Umbilical cord (tissue), 2 donors: Measurements from ENCODE around the gene CT45A9. TPM values are rescaled to one million over a fixed set of nuclear protein-coding genes. Genes with fewer than 3 reads are reported as not detected.
"Not testable (repeated sequence)": the region's sequence is repeated elsewhere in the genome, so short reads cannot be mapped to it uniquely, and the experiment has no call there.

ENCODE experiments used
- DNase-seq: peaks from one replicate; pipeline ENCODE4 v3.0.0-alpha.2; 2015; ENCODE audit warnings: low spot score
- total RNA-seq: library from RNA; depleted of rRNA; stranded (reverse); fragments of >200 nt; gene quantifications from one replicate; pipeline ENCODE4 v1.2.3, GENCODE V29; 2014; ENCODE audit warnings: low replicate concordance; ENCODE audit not compliant: insufficient read depth

The CT45A9 gene, protein sequence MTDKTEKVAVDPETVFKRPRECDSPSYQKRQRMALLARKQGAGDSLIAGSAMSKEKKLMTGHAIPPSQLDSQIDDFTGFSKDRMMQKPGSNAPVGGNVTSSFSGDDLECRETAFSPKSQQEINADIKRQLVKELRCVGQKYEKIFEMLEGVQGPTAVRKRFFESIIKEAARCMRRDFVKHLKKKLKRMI
- not detected for total RNA-seq

- not testable (repeated sequence) for DNase-seq
Measured at GRCh38 chrX:135871712-135872111, at the start of gene CT45A9. Gene CT45A9 (minus strand): TSS chrX:135871812. CDS start chrX:135868061, 3,751 bp downstream.

DNA sequence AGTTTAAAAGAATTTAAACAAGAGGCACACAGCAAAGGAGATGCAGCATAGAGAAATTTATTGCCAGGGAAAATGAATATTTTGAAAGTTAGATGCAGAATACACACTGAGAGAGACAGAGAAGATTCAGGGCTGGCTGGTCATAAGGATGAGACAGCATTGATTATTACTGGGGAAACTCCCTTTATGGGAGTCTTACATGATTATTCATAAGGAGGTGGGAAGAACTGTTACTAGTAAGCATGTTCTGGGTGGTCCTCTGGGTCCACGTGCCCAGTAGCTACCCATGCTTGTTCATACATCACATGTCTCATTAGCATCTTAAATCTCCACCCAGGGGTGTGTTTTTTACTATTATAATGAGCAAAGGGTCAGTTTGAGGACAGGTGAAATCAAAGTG, 48.9 kb upstream of the CT45A9 start:
- DNase-seq, result not testable (repeated sequence)

DNA sequence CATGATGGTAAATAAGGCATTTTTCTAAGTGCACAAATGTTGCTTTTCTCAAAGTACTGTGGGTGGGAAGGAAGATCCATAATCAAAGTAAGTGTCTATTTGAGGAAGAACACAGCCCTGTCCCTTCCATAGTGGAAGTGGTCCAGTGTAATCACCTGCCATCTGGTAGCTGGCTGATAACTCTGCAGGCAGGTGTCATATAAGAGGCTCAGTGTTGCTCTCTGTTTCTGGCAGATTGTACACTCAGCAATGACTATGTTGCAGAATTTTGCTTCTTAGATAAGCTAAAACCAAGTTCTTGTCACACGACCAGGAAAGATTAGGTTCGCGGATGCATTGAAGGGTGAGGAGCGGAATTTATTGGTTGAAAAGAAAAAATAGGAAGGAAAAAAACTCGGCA, 42.8 kb upstream of the CT45A9 start:
- no peak for DNase-seq

DNA sequence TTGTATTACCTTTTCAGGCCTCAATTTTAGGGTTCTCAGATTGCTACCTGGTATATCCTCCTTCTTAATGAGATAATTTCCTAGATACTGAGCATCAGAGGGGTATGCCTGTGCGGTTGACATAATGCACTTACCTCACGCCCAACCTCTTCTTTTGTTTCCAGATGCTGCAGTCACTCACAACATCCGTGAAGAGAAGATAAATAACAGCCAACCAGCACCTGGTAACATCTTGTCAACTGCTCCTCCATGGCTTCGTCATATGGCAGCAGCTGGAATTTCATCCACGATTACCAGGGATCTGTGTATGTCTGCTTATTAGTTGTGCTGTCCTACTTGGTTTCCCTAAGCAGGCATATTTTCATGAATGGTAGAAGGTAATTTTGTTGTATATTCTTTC, 38.6 kb upstream of the CT45A9 start:
- DNase-seq, result no peak

GRCh38 chrX:135893294-135893817, 21.7 kb upstream of the CT45A9 start, which contains the start of the genes CT45A10 and SAGE1:
Gene CT45A10 (minus strand): TSS chrX:135893444. CDS start chrX:135885344, 8,100 bp downstream.
Gene SAGE1 (plus strand): TSS chrX:135893716. CDS start chrX:135896243, 2,527 bp downstream.
- DNase-seq, result no peak

DNA sequence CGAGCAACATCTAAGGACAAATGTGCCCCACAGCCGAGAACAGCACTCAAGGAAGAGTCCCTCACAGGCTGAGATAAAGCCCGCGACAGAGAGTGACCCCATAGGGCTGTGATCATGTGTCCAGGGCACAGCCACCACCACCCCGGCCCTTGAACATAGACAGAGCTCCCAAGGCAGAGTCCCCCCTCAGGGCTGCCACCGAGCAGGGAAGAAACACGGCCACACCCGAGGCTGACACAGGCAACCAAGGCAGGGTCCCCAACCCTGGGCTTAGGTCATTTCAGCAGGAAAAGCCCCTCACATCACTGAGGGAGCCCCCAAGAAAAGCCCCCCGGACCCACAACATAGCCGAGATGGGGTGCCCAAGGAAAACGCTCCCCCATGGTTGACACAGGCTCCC, 21.2 kb upstream of the CT45A9 start:
- no peak for DNase-seq

- no peak for DNase-seq
Measured at GRCh38 chrX:135890087-135890585, 18.5 kb upstream of the CT45A9 start.

DNA sequence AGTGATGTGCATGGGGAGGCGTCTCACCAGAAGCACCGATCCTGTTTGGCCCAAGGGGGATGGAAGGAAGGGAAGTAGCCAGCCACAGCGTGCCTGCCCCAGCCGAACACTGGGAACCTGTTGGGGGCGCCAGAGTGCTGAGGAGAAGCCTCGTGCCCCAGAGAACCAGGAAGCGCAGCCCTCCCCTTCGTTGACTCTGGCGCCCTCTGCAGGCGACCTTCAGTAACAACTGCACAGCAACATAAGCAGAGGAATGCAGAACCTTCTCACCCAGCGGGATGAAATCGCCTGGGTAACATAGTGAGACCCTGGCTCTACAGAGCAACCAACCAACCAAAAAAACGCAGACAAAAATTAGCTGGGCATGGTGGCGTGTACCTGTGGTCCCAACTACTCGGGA, 17.4 kb upstream of the CT45A9 start:
- not testable (repeated sequence) for DNase-seq

DNA sequence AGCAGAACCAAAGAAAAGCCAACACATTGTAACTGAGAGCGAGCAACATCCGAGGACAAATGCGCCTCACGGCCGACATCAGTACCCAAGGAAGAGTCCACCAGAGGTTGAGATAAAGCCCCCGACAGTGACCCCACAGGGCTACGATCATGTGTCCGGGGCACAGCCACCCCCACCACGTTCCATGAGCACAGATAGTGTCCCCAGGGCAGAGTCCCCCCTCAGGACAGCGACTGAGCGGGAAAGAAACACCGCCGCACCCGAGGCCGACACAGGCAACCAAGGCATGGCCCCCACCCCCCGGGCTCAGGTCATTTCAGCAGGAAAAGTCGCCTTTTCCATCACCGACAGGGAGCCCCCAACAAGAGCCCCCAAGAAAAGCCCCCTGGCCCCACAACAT, 16.6 kb upstream of the CT45A9 start:
- DNase-seq, result not testable (repeated sequence)

DNA sequence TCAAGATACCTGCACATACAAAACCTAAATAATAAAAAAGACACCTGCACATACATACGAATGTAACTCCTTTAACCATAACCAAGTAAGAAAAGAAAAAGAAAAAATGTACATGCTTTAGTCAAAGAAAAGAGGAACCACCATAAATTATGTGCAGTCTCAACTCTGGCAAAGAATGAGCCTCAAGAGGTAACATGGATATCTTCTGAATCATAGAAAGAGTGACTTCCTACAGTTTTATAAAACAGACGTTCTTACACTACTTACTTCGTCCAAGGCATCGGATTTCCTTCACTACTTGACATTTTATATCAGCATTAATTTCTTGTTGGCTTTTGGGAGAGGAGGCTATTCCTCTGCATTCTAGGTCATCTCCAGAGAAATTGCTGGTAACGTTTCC, 11.1 kb upstream of the CT45A9 start:
- not testable (repeated sequence) for DNase-seq

- not testable (repeated sequence) for DNase-seq
Measured at GRCh38 chrX:135854438-135854837, 17.2 kb downstream of the CT45A9 start, which contains the start of gene CT45A8. Gene CT45A8 (minus strand): TSS chrX:135854538. CDS start chrX:135850783, 3,755 bp downstream.

DNA sequence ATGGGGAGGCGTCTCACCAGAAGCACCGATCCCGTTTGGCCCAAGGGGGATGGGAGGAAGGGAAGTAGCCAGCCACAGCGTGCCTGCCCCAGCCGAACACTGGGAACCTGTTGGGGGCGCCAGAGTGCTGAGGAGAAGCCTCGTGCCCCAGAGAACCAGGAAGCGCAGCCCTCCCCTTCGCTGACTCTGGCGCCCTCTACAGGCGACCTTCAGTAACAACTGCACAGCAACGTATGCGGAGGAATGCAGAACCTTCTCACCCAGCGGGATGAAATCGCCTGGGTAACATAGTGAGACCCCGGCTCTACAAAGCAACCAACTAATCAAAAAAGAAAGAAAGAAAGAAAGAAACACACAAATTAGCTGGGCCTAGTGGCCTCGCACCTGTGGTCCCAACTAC, 34.4 kb downstream of the CT45A9 start, which contains the start of gene CT45A7:
TSS of gene CT45A7 (minus strand) at position 101 of the 400 bp plus-strand sequence. CDS start 3,747 bp downstream, outside the sequence.
- not testable (repeated sequence) for DNase-seq

DNA sequence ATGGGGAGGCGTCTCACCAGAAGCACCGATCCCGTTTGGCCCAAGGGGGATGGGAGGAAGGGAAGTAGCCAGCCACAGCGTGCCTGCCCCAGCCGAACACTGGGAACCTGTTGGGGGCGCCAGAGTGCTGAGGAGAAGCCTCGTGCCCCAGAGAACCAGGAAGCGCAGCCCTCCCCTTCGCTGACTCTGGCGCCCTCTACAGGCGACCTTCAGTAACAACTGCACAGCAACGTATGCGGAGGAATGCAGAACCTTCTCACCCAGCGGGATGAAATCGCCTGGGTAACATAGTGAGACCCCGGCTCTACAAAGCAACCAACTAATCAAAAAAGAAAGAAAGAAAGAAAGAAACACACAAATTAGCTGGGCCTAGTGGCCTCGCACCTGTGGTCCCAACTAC, 51.7 kb downstream of the CT45A9 start, which contains the start of gene CT45A2:
TSS of gene CT45A2 (minus strand) at position 101 of the 400 bp plus-strand sequence. CDS start 3,747 bp downstream, outside the sequence.
- DNase-seq, result not testable (repeated sequence)

Other genes with a start within 250 kb of the CT45A9 start
- not detected for gene CT45A1, start 158.2 kb downstream of the CT45A9 start, total RNA-seq
- gene CT45A3, start 103.6 kb downstream of the CT45A9 start, total RNA-seq, result 0.72 TPM
- 0.72 TPM for gene CT45A5, start 86.3 kb downstream of the CT45A9 start, total RNA-seq
- not detected for gene CT45A6, start 69.0 kb downstream of the CT45A9 start, total RNA-seq
- not detected for gene CT45A2, start 51.8 kb downstream of the CT45A9 start, total RNA-seq
- gene CT45A7, start 34.5 kb downstream of the CT45A9 start, total RNA-seq, result not detected
- not detected for gene CT45A8, start 17.3 kb downstream of the CT45A9 start, total RNA-seq
- not detected for gene CT45A10, start 21.6 kb upstream of the CT45A9 start, total RNA-seq
- gene SAGE1, start 21.9 kb upstream of the CT45A9 start, total RNA-seq, result not detected
- gene MMGT1, start 102.2 kb upstream of the CT45A9 start, total RNA-seq, result 9.1 TPM
- 14.0 TPM for gene SLC9A6, start 113.6 kb upstream of the CT45A9 start, total RNA-seq